Renal pelvis (tissue), 4 donors: ENCODE results near the gene F2R. TPM values are rescaled to one million over a fixed set of nuclear protein-coding genes. Genes with fewer than 3 reads are reported as not detected.
"Not testable (repeated sequence)": the region's sequence is repeated elsewhere in the genome, so short reads cannot be mapped to it uniquely, and the experiment has no call there.

ENCODE experiments used
- DNase-seq: peaks from one replicate; pipeline ENCODE4 v3.0.0-alpha.2; 2013
- polyA plus RNA-seq, 3 donors: library from polyadenylated mRNA; unstranded; fragments of 120-200 nt; gene quantifications; one replicate each; pipeline ENCODE4 v1.2.1, GENCODE V29; 2013; ENCODE audit not compliant: insufficient read length in 3 of 3

The F2R gene
- polyA plus RNA-seq, 3 donors: 46.5 to 61.8 (median 57.6) TPM

DNA sequence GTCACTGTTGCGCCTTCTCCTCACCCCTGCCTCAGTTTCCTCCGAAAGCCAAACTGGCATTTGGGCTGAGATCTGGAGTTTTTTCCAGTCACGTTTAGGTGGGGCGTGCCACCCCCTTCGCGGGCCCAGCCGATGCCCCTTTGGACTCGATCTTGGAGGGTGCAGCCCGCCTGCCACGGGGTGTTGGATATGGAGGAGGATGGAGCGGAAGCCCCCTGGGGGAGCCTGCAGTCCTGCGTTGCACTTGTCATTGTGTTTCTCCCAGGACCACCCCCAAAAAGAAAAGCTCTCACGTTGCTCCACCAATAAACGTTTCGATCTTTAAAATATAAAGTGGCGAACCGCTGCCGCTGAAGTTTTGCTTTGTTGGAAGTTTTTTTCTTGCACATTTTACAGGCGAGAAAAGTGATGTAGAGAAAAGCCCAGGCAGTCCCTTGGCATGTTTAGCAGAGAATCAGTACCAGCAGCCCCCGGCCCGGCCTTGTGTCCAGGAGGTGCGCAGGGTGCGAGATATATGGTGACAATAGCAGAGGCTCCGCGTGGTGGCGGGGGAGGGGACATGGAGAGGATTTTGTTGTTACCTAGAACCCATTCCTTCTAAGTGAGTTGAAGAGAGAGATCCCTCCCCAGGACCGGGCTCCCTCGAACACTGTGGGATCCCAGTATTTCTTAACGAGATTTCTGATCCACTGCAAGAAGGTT lies 681 bp downstream of the F2R start:
- no peak for DNase-seq

GRCh38 chr5:76717222-76718083 lies 1.5 kb downstream of the F2R start:
- no peak for DNase-seq

DNA sequence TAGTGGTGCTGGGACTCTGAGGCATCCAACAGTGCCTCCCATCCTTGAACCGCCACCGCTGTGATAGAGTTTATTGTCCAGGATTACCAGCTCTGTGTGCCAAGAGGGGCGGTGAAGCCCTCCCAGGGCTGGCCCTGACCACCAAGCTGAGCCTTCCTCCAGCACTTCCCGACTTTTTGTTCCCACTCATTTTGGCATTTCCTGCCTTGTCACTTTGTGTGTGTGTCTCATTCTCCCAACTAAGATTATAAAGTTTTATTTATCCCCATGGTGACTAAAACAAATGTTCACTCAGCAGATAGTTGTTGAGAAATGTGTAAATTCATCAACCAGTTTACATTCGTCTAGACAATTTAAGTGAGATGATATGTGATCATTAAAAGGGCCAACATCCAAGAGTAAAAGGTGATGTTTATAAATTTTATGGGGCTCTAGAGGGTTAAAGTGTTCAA lies 2.5 kb downstream of the F2R start:
- no peak for DNase-seq

DNA sequence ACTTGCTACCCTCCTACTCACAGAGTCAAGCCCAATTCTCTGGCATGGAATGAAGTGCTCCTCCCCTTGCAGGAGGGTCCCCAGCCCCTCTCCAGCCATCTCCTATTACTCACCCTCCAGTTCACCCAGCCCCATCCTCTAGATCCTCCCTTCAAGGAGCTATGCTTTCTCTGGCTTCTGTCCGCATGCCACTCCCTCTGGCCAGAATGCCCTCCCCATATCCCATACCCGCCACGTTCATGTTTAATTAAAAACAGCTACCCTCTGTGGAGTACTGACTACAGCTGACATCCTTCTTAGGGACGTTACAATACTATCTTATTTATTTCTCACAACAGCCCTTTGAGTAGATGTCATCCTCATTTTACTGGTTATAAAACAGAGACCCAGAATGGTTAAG lies 3.0 kb downstream of the F2R start:
- DNase-seq: no peak

GRCh38 chr5:76720988-76721569 lies 5.2 kb downstream of the F2R start:
- no peak for DNase-seq

- no peak for DNase-seq
Observed at GRCh38 chr5:76723266-76723665, 7.3 kb downstream of the F2R start.

DNA sequence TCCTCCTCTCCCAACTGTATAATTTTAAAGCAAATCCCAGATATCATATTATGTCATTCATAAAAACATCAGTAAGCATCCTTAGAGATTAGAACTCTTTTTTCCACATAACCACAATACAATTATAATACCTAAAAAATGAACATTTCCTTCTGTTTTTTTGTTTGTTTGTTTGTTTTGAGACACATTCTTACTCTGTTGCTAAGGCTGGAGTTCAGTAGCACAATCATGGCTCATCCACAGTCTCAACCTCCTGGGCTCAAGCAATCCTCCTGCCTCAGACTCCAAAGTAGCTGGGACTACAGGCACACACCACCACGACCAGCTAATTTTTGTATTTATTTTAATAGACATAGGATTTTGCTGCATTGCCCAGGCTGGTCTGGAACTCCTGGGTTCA lies 8.0 kb downstream of the F2R start:
- no peak for DNase-seq

DNA sequence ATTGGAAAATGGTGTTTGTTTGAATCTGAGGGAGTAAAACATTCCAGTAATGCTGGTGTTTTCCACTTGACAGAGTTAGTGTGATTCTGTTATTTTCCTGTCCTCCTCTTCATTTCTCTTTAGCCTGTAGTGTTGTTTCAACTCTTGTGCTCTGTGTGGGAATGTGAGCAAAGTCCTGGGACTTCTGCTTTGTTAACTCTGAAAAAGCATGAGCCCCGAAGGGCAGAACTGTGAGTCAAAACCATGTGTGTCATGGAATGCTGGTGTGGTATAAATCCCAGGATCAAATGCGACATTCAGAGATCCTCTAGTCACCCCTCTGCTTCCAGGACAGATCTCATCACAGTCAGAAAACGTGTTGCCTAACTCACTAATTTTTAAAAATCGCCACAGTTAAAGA lies 8.9 kb downstream of the F2R start:
- DNase-seq: no peak

GRCh38 chr5:76728965-76729364 lies 13.0 kb downstream of the F2R start:
- no peak for DNase-seq

DNA sequence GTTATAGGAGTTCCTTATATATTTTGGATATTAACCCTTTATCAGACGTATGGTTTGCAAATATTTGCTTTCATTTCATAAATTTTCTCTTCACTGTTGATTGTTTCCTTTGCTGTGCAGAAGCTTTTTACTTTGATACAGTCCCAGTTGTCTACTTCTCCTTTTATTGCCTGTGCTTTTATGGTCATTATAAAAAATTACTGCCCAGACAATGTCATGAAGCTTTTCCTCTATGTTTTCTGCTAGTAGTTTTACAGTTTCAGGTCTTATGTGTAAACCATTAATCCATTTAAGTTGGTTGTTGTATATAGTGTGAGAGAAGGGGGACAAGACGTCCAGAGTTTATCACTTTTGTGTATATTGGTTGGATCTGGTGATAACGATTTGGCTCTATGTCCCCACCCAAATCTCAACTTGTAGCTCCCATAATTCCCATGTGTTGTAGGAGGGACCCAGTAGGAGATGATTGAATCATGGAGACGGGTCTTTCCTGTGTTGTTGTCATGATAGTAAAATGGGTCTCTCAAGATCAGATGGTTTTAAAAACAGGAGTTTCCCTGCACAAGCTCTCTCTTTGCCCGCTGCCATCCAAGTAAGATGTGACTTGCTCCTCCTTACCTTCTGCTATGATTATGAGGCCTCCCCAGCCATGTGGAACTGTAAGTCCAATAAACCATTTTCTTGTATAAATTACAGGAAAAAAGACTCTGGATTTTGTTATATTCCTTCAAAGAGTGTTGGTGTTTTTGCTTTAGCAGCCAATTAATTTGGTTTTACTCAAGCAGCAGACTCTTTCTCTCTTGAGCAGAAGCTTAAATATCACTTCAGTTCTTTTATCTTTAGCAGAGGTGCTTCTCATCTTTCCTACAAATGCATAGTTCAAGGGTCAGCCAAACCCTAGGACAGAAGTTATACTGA lies 13.7 kb downstream of the F2R start:
- no peak for DNase-seq

DNA sequence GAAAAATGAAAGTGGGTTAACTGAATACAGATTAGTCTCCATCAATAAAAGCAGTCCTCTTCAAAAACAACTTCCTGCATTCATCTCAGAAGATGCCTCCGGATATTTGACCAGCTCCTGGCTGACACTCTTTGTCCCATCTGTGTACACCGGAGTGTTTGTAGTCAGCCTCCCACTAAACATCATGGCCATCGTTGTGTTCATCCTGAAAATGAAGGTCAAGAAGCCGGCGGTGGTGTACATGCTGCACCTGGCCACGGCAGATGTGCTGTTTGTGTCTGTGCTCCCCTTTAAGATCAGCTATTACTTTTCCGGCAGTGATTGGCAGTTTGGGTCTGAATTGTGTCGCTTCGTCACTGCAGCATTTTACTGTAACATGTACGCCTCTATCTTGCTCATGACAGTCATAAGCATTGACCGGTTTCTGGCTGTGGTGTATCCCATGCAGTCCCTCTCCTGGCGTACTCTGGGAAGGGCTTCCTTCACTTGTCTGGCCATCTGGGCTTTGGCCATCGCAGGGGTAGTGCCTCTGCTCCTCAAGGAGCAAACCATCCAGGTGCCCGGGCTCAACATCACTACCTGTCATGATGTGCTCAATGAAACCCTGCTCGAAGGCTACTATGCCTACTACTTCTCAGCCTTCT lies 16.6 kb downstream of the F2R start:
- DNase-seq: no peak

- DNase-seq: no peak
Observed at GRCh38 chr5:76733049-76733417, 17.1 kb downstream of the F2R start.

- no peak for DNase-seq
Observed at GRCh38 chr5:76735762-76736545, 20.0 kb downstream of the F2R start.

GRCh38 chr5:76736679-76737556 lies 21.0 kb downstream of the F2R start:
- DNase-seq: no peak

DNA sequence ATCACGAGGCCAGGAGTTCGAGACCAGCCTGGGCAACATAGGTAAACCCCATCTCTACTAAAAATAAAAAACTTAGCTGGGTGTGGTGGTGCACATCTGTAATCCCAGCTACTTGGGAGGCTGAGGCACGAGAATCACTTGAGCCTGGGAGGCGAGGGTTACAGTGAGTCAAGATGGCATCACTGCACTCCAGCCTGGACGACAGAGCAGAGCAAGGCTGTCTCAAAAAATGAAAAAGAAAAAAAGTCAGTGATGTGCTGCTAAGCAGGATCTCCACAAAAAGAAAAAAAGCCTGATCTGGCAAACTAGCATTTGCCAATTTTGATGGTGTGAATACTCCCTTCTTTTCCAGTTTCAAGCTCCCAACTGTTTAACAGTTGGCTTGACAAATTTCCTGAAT lies 21.9 kb downstream of the F2R start:
- DNase-seq: no peak

GRCh38 chr5:76741506-76741905 lies 25.6 kb downstream of the F2R start:
- not testable (repeated sequence) for DNase-seq

DNA sequence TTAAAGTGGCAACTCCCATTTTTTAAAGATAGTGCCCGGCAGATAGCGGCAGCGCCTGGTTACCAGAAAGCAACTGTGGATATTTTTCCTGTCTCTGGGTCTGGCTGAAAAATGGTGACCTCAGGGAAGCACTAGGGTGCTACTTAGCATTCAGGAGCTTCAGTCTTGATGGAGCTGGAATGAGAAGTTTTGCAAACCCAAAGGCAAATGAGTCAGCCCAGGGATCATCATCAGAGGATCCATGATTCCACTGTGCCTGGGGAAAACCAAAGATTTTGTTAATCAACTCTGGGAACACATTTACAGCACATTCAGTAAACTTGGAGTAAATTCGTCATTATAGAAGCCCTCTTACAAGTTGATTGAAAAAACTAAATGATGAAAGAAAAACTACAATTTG lies 26.7 kb downstream of the F2R start:
- DNase-seq: no peak

GRCh38 chr5:76744632-76745031 lies 28.7 kb downstream of the F2R start:
- no peak for DNase-seq

- no peak for DNase-seq
Observed at GRCh38 chr5:76745670-76746069, 29.7 kb downstream of the F2R start.

DNA sequence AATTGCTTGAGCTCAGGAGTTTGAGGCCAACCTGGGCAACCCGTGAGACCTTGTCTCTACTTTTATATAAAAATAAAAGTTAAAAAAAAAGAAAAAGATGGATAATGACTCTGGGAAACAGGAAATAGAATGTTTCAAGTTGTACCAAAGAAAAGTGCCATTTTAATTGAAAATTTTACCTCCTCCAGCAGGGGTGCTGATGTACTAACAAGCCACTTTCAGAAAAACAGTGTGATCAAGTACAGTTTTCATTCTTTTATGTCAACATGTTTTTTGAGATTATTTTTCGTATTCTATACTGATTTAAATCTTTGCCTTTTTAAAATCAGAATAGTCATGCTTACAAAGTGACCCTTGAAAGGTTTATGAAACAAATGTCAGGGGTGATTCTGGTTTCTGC lies 30.8 kb downstream of the F2R start:
- no peak for DNase-seq
